WTC11 (cell line): ENCODE measurements around the gene TMEM80. TPM values are rescaled to one million over a fixed set of nuclear protein-coding genes. Genes with fewer than 3 reads are reported as not detected.

Experiments
- ATAC-seq: fragments of 200-7000 bp; cut with Tn5 transposase; 2 replicates; pipeline ENCODE4 v1.10.0; 2021; ENCODE audit warnings: mild to moderate bottlenecking, moderate library complexity
- CTCF ChIA-PET: fragments of 300-600 bp; sonication (Branson Sonifier 250); formaldehyde crosslinking; loops from one replicate; lab custom pipeline; 2021; ENCODE audit warnings: antibody characterized with exemption; lab: Charles Lee
- POLR2A ChIA-PET: fragments of 350-600 bp; sonication (Branson Sonifier 250); formaldehyde crosslinking; loops from one replicate; lab custom pipeline; 2021; ENCODE audit warnings: antibody characterized with exemption; lab: Charles Lee
- DNase-seq: peaks from one replicate; pipeline ENCODE4 v3.0.0; 2021; ENCODE audit warnings: low spot score
- H3K27ac Mint-ChIP-seq: 2 replicates; pipeline ENCODE4 v1.8.0; 2021; ENCODE audit warnings: mixed read lengths
- H3K27me3 Mint-ChIP-seq: 2 replicates; pipeline ENCODE4 v1.8.0; 2021; ENCODE audit warnings: low read depth, mild to moderate bottlenecking, moderate library complexity, mixed read lengths
- H3K36me3 Mint-ChIP-seq: 2 replicates; pipeline ENCODE4 v1.8.0; 2021; ENCODE audit warnings: mixed read lengths
- H3K4me1 Mint-ChIP-seq: 2 replicates; pipeline ENCODE4 v1.8.0; 2022; ENCODE audit warnings: mixed read lengths
- H3K4me3 Mint-ChIP-seq: 2 replicates; pipeline ENCODE4 v1.8.0; 2021; ENCODE audit warnings: mild to moderate bottlenecking, moderate library complexity, mixed read lengths
- H3K9me3 Mint-ChIP-seq: 2 replicates; pipeline ENCODE4 v1.8.0; 2021; ENCODE audit warnings: mixed read lengths
- CBFB ChIP-seq: sonication (generic); formaldehyde crosslinking; IDR thresholded peaks from 2 replicates; pipeline ENCODE4 v1.8.1; 2022; ENCODE audit warnings: mild to moderate bottlenecking, low read depth, missing genetic modification reagents
- EMX1 ChIP-seq: fragments of 250-450 bp; sonication (Bioruptor Pico); IDR thresholded peaks from 2 replicates; pipeline ENCODE4 v1.8.0; 2021; ENCODE audit warnings: mild to moderate bottlenecking
- FOXK1 ChIP-seq: sonication (generic); formaldehyde crosslinking; IDR thresholded peaks from 2 replicates; pipeline ENCODE4 v1.8.0; 2022; ENCODE audit warnings: mild to moderate bottlenecking, moderate library complexity, missing genetic modification reagents
- GABPB1 ChIP-seq: sonication (generic); formaldehyde crosslinking; IDR thresholded peaks from 2 replicates; pipeline ENCODE4 v1.8.1; 2023; ENCODE audit warnings: mild to moderate bottlenecking, missing genetic modification reagents
- MYBL2 ChIP-seq: sonication (generic); formaldehyde crosslinking; IDR thresholded peaks from 2 replicates; pipeline ENCODE4 v1.8.1; 2023; ENCODE audit warnings: mild to moderate bottlenecking, moderate library complexity, missing genetic modification reagents
- NFYB ChIP-seq: sonication (generic); formaldehyde crosslinking; conservative IDR thresholded peaks from 2 replicates; pipeline ENCODE4 v1.8.0; 2022; ENCODE audit warnings: low read depth, missing genetic modification reagents
- NR3C1 ChIP-seq: sonication (generic); formaldehyde crosslinking; conservative IDR thresholded peaks from 2 replicates; pipeline ENCODE4 v1.8.1; 2023; ENCODE audit warnings: low read depth, mild to moderate bottlenecking, missing genetic modification reagents
- SP1 ChIP-seq: sonication (generic); formaldehyde crosslinking; conservative IDR thresholded peaks from 2 replicates; pipeline ENCODE4 v1.8.1; 2022; ENCODE audit warnings: missing genetic modification reagents
- TCF7 ChIP-seq: sonication (generic); formaldehyde crosslinking; IDR thresholded peaks from 2 replicates; pipeline ENCODE4 v1.8.0; 2022; ENCODE audit warnings: mild to moderate bottlenecking, low read depth, missing genetic modification reagents, moderate library complexity
- TP53 ChIP-seq: sonication (generic); formaldehyde crosslinking; IDR thresholded peaks from 2 replicates; pipeline ENCODE4 v1.8.1; 2023; ENCODE audit warnings: mild to moderate bottlenecking, missing genetic modification reagents
- ZNF263 ChIP-seq: sonication (generic); formaldehyde crosslinking; IDR thresholded peaks from 2 replicates; pipeline ENCODE4 v1.8.1; 2022; ENCODE audit warnings: low read depth, mild to moderate bottlenecking, moderate library complexity, missing genetic modification reagents
- ZNF317 ChIP-seq: sonication (generic); formaldehyde crosslinking; IDR thresholded peaks from 2 replicates; pipeline ENCODE4 v1.8.1; 2023; ENCODE audit warnings: low read depth, mild to moderate bottlenecking, moderate library complexity, missing genetic modification reagents, borderline replicate concordance
- total RNA-seq: library from RNA; stranded (reverse); gene quantifications from 3 replicates; pipeline ENCODE4 v1.2.3, GENCODE V29; 2021
- TF ChIP-seq, protein P1 (sequence below): sonication (generic); formaldehyde crosslinking; IDR thresholded peaks from 2 replicates; pipeline ENCODE4 v1.8.0; 2022; ENCODE audit warnings: mild to moderate bottlenecking, missing genetic modification reagents
- TF ChIP-seq, protein P2 (sequence below): fragments of 250-450 bp; sonication (Bioruptor Pico); IDR thresholded peaks from 2 replicates; pipeline ENCODE4 v1.8.0; 2021; ENCODE audit warnings: mild to moderate bottlenecking
- TF ChIP-seq, protein P3 (sequence below): fragments of 250-450 bp; sonication (Bioruptor Pico); IDR thresholded peaks from 2 replicates; pipeline ENCODE4 v2.1.2; 2022; ENCODE audit warnings: mild to moderate bottlenecking, moderate library complexity
- TF ChIP-seq, protein P4 (sequence below): sonication (generic); formaldehyde crosslinking; IDR thresholded peaks from 2 replicates; pipeline ENCODE4 v1.8.1; 2022; ENCODE audit warnings: low read depth, mild to moderate bottlenecking, moderate library complexity, missing genetic modification reagents, borderline replicate concordance
- TF ChIP-seq, protein P5 (sequence below): sonication (generic); formaldehyde crosslinking; IDR thresholded peaks from 2 replicates; pipeline ENCODE4 v1.8.0; 2023; ENCODE audit warnings: missing genetic modification reagents
- TF ChIP-seq, protein P6 (sequence below): sonication (generic); formaldehyde crosslinking; IDR thresholded peaks from 2 replicates; pipeline ENCODE4 v1.8.0; 2023; ENCODE audit warnings: mild to moderate bottlenecking, missing genetic modification reagents
- TF ChIP-seq, protein P7 (sequence below): sonication (generic); formaldehyde crosslinking; IDR thresholded peaks from 2 replicates; pipeline ENCODE4 v1.8.1; 2023; ENCODE audit warnings: mild to moderate bottlenecking, missing genetic modification reagents, borderline replicate concordance
- TF ChIP-seq, protein P8 (sequence below): sonication (generic); formaldehyde crosslinking; IDR thresholded peaks from 2 replicates; pipeline ENCODE4 v1.8.1; 2022; ENCODE audit warnings: low read depth, missing genetic modification reagents, borderline replicate concordance

TMEM80 gene
- total RNA-seq, 1 experiment from 2014 or later, result 23.4 TPM

DNA sequence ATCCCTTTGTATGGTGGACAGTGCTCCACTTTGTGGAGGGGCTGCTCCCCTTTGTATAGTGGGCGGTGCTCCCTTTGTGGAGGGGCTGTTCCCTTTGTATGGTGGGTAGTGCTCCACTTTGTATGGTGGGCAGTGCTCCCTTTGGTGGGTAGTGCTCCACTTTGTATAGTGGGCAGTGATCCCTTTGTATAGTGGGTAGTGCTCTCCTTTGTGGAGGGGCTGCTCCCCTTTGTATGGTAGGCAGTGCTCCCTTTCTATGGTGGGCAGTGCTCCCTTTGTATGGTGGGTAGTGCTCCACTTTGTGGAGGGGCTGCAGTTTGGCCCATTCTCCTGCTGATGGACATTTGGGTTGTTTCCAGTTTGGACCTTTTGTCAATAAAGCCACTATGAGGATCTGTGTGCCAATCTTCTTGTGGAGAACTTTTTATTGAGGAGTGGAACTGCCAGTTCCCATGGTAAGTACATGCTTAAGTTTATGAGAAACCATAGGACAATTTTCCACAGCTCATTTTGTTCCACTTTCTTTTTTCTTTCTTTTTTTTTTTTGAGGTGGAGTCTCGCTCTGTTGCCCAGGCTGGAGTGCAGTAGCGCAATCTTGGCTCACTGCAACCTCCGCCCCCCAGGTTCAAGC, 47.1 kb downstream of the TMEM80 start:
- POLR2A ChIA-PET, result interaction anchor here (1.5 kb wide), 1 partner anchor 16 kb away, joined by 8 read pairs; no protein-coding TSS in a partner anchor
- H3K4me1 Mint-ChIP-seq, result peaks cover 26% of the 10 kb centered on the region
- TF ChIP-seq ZNF263 (CRISPR knock-in tag) (peak; percentile 98), CBFB (no peak), GABPB1 (CRISPR knock-in tag) (no peak), EMX1 (CRISPR knock-in tag) (no peak)
- TF ChIP-seq, protein P1, sequence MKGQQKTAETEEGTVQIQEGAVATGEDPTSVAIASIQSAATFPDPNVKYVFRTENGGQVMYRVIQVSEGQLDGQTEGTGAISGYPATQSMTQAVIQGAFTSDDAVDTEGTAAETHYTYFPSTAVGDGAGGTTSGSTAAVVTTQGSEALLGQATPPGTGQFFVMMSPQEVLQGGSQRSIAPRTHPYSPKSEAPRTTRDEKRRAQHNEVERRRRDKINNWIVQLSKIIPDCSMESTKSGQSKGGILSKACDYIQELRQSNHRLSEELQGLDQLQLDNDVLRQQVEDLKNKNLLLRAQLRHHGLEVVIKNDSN, result no peak
- TF ChIP-seq, protein P2, sequence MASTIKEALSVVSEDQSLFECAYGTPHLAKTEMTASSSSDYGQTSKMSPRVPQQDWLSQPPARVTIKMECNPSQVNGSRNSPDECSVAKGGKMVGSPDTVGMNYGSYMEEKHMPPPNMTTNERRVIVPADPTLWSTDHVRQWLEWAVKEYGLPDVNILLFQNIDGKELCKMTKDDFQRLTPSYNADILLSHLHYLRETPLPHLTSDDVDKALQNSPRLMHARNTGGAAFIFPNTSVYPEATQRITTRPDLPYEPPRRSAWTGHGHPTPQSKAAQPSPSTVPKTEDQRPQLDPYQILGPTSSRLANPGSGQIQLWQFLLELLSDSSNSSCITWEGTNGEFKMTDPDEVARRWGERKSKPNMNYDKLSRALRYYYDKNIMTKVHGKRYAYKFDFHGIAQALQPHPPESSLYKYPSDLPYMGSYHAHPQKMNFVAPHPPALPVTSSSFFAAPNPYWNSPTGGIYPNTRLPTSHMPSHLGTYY, result no peak
- no peaks in the 10 kb centered on the region for H3K27me3 Mint-ChIP-seq
- no peak overlapping the region for H3K4me3 Mint-ChIP-seq
- no peaks in the 10 kb centered on the region; the same call in 1 of the 2 replicates for H3K36me3 Mint-ChIP-seq
- CTCF ChIA-PET, result interaction anchor here (0.8 to 3.8 kb wide), 4 partner anchors 13 to 41 kb away, joined by 3 to 37 read pairs (median 7); no protein-coding TSS in a partner anchor
- DNase-seq (no peak), ATAC-seq (no peak)
- H3K9me3 Mint-ChIP-seq, result no peaks in the 10 kb centered on the region
- no peak overlapping the region for H3K27ac Mint-ChIP-seq

DNA sequence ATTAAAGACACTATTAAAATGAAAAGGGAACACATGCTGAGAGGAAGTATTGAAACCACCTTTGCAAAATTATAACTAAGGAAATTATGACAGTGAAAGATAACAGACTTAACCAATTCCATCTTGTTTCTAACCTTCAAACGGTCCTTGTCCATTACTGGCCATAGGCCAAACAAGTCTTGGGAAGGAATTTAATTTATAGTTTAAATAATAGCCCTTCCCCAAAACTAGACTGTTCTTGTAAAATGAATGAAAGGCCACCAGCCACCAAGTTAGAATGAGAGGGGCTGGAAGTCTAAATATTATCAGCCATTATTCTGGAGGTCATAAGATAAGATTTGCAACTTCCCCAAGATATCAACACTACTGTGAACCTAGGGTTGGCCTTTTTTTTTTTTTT, 49.8 kb downstream of the TMEM80 start:
- no peak for ATAC-seq
- ChIA-PET POLR2A (interaction anchor here (1.5 to 1.8 kb wide), 2 partner anchors 10 to 19 kb away, joined by 4 to 6 read pairs; no protein-coding TSS in a partner anchor), CTCF (interaction anchor here (0.6 to 3.8 kb wide), 7 partner anchors 12 to 191 kb away, joined by 3 to 37 read pairs (median 3); no protein-coding TSS in a partner anchor)
- Mint-ChIP-seq H3K27me3 (no peaks in the 10 kb centered on the region), H3K4me3 (peak overlapping the region; percentile 80; the same call in 1 of the 2 replicates), H3K27ac (peak overlapping the region; percentile 74), H3K9me3 (no peaks in the 10 kb centered on the region), H3K4me1 (peaks cover 38% of the 10 kb centered on the region), H3K36me3 (peaks cover 3% of the 10 kb centered on the region; the same call in 1 of the 2 replicates)
- DNase-seq, result no peak
- TF ChIP-seq TP53 (CRISPR knock-in tag) (no peak), ZNF317 (CRISPR knock-in tag) (no peak), MYBL2 (no peak), SP1 (CRISPR knock-in tag) (no peak), TCF7 (CRISPR knock-in tag) (no peak), NFYB (CRISPR knock-in tag) (no peak), CBFB (no peak), FOXK1 (CRISPR knock-in tag) (no peak), NR3C1 (CRISPR knock-in tag) (no peak)
- TF ChIP-seq, protein P3, sequence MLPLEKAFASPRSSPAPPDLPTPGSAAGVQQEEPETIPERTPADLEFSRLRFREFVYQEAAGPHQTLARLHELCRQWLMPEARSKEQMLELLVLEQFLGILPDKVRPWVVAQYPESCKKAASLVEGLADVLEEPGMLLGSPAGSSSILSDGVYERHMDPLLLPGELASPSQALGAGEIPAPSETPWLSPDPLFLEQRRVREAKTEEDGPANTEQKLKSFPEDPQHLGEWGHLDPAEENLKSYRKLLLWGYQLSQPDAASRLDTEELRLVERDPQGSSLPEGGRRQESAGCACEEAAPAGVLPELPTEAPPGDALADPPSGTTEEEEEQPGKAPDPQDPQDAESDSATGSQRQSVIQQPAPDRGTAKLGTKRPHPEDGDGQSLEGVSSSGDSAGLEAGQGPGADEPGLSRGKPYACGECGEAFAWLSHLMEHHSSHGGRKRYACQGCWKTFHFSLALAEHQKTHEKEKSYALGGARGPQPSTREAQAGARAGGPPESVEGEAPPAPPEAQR, result no peak
- TF ChIP-seq, protein P4, sequence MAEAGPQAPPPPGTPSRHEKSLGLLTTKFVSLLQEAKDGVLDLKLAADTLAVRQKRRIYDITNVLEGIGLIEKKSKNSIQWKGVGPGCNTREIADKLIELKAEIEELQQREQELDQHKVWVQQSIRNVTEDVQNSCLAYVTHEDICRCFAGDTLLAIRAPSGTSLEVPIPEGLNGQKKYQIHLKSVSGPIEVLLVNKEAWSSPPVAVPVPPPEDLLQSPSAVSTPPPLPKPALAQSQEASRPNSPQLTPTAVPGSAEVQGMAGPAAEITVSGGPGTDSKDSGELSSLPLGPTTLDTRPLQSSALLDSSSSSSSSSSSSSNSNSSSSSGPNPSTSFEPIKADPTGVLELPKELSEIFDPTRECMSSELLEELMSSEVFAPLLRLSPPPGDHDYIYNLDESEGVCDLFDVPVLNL (CRISPR knock-in tag), result no peak
- TF ChIP-seq, protein P5, sequence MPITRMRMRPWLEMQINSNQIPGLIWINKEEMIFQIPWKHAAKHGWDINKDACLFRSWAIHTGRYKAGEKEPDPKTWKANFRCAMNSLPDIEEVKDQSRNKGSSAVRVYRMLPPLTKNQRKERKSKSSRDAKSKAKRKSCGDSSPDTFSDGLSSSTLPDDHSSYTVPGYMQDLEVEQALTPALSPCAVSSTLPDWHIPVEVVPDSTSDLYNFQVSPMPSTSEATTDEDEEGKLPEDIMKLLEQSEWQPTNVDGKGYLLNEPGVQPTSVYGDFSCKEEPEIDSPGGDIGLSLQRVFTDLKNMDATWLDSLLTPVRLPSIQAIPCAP (CRISPR knock-in tag), result no peak
- TF ChIP-seq, protein P6, sequence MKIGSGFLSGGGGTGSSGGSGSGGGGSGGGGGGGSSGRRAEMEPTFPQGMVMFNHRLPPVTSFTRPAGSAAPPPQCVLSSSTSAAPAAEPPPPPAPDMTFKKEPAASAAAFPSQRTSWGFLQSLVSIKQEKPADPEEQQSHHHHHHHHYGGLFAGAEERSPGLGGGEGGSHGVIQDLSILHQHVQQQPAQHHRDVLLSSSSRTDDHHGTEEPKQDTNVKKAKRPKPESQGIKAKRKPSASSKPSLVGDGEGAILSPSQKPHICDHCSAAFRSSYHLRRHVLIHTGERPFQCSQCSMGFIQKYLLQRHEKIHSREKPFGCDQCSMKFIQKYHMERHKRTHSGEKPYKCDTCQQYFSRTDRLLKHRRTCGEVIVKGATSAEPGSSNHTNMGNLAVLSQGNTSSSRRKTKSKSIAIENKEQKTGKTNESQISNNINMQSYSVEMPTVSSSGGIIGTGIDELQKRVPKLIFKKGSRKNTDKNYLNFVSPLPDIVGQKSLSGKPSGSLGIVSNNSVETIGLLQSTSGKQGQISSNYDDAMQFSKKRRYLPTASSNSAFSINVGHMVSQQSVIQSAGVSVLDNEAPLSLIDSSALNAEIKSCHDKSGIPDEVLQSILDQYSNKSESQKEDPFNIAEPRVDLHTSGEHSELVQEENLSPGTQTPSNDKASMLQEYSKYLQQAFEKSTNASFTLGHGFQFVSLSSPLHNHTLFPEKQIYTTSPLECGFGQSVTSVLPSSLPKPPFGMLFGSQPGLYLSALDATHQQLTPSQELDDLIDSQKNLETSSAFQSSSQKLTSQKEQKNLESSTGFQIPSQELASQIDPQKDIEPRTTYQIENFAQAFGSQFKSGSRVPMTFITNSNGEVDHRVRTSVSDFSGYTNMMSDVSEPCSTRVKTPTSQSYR (CRISPR knock-in tag), result no peak
- TF ChIP-seq, protein P7, sequence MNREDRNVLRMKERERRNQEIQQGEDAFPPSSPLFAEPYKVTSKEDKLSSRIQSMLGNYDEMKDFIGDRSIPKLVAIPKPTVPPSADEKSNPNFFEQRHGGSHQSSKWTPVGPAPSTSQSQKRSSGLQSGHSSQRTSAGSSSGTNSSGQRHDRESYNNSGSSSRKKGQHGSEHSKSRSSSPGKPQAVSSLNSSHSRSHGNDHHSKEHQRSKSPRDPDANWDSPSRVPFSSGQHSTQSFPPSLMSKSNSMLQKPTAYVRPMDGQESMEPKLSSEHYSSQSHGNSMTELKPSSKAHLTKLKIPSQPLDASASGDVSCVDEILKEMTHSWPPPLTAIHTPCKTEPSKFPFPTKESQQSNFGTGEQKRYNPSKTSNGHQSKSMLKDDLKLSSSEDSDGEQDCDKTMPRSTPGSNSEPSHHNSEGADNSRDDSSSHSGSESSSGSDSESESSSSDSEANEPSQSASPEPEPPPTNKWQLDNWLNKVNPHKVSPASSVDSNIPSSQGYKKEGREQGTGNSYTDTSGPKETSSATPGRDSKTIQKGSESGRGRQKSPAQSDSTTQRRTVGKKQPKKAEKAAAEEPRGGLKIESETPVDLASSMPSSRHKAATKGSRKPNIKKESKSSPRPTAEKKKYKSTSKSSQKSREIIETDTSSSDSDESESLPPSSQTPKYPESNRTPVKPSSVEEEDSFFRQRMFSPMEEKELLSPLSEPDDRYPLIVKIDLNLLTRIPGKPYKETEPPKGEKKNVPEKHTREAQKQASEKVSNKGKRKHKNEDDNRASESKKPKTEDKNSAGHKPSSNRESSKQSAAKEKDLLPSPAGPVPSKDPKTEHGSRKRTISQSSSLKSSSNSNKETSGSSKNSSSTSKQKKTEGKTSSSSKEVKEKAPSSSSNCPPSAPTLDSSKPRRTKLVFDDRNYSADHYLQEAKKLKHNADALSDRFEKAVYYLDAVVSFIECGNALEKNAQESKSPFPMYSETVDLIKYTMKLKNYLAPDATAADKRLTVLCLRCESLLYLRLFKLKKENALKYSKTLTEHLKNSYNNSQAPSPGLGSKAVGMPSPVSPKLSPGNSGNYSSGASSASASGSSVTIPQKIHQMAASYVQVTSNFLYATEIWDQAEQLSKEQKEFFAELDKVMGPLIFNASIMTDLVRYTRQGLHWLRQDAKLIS (CRISPR knock-in tag), result no peak
- TF ChIP-seq, protein P8, sequence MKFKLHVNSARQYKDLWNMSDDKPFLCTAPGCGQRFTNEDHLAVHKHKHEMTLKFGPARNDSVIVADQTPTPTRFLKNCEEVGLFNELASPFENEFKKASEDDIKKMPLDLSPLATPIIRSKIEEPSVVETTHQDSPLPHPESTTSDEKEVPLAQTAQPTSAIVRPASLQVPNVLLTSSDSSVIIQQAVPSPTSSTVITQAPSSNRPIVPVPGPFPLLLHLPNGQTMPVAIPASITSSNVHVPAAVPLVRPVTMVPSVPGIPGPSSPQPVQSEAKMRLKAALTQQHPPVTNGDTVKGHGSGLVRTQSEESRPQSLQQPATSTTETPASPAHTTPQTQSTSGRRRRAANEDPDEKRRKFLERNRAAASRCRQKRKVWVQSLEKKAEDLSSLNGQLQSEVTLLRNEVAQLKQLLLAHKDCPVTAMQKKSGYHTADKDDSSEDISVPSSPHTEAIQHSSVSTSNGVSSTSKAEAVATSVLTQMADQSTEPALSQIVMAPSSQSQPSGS (CRISPR knock-in tag), result no peak
